ENCODE results near the gene SH3PXD2A.

Gene SH3PXD2A

GRCh38 chr10:103584216-103585010 is 271.0 kb downstream of the SH3PXD2A start:
- FAIRE-seq = no peak
- DNase-seq (ENCODE audit: extremely low spot score, insufficient read length, low read depth) = no peak

DNA sequence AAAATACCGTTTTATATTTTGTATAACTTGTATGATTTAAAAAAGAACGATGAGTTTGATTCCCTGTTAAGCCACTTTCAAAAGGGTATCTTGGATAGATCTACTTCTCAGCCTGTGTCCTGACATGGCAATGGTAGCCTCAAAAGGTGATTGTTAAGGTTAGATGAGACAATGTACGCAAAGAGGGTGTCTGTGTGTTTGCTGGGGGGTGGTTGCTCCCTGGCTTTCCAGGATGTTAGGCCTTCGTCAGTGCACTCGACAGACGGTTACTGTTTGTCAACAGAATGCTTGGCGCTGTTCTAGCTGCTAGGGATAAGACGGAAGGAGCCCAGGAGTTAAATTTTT is 271.5 kb downstream of the SH3PXD2A start:
- no peak for FAIRE-seq
- DNase-seq (ENCODE audit: extremely low spot score, insufficient read length, low read depth) = no peak

DNA sequence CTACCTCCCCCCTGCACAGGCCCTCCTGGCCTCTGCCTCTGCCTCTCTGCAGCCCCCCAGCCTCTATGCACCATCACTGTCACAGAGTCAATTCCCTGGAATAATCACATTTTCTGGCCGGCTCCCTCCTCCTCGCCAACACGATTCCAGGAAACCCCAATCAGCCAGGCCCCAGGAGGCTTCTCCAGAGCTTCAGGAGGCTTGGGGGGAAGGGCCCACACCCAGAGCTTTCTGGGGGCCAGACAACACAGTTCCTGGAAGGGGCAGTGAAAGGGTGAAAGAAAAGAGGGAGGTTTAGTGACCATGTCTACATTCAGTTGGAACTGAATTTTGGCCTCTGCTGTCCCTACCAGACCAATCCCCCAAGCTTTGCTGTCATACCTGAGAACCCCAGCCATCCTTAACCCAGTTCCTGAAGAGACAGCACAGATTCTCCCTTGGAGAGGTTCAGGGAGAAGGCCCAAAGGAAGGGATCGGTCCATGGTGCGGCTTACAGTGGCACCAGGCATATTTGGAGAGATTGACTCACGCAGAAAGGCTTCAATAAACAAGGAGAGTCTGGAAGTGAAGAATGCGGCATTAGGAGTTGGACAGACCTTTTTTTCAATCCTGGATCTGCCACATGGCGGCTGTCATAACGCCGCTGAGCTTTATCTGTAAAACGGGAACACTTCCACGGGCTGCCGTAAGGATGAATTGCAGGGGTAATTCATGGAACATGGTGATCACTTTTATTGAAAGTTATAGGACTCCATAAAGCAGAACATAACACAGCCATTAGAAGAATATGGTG is 272.8 kb downstream of the SH3PXD2A start:
- FAIRE-seq = no peak
- no peak for DNase-seq (ENCODE audit: extremely low spot score, insufficient read length, low read depth)

DNA sequence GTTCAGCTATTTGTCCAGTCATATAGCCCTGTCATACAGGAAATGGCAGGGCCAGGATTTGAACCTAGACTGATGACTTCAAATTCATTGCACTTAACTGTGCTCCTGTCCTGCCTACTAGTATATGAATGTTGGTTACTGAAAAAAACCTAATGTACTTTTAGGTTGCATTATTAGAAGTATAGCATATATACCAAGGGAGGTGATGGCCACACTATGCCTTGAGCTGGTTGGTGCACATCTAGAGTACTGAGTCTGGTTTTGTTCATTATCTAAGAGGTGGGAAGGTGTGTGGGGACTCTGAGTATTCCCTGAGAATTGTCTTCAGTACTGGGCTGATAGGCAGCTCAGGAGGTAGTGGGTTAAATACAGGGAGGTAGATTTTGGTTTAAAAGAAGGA is 273.9 kb downstream of the SH3PXD2A start:
- DNase-seq (ENCODE audit: extremely low spot score, insufficient read length, low read depth) (no peak), FAIRE-seq (no peak)

GRCh38 chr10:103580430-103580829 is 274.9 kb downstream of the SH3PXD2A start:
- no peak for FAIRE-seq
- no peak for DNase-seq (ENCODE audit: extremely low spot score, insufficient read length, low read depth)

DNA sequence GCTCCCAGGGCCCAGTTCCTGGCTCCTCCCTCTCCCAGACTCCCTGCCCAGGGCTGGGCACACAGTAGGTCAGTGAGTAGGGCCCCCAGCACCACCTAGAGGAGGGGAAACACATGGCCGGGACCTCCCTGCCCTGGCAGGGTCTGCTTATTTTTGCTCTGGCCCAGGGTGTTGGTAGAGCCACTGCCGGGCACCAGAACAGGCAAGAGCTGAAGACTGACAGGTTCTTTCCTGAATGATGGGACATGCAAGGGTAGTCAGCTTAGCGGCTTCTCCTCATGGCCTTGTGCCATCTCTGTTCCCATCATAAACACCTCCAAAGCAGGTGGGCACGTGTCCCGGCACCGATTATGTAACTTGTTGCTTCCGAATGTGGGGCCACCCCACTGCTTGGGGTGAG is 275.4 kb downstream of the SH3PXD2A start:
- DNase-seq (ENCODE audit: extremely low spot score, insufficient read length, low read depth) (no peak), FAIRE-seq (no peak)

GRCh38 chr10:103578782-103579382 is 276.5 kb downstream of the SH3PXD2A start:
- FAIRE-seq (peak; percentile 53), DNase-seq (ENCODE audit: extremely low spot score, insufficient read length, low read depth) (no peak)

- DNase-seq (ENCODE audit: extremely low spot score, insufficient read length, low read depth) = no peak
- FAIRE-seq = no peak
Measured at GRCh38 chr10:103576862-103577261, 278.5 kb downstream of the SH3PXD2A start.

DNA sequence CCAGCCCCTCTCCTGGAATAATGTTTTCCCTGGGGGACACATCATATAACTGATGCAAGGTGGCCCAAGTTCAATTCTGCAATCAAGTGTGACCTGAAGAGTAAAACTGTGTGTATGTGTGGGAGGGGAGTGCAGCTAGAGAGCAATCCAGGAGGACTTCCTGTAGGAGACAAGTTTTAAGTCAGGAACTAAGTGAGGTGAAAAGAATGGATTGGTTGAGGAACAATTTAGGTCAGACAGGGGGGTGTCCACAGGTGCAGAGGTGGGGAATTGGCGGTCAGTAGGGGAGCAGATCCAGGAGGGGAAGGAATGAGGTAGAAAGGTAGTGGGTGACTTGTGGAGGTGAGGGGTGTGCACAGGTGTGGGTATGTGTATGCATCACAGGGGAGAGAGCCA is 279.3 kb downstream of the SH3PXD2A start:
- DNase-seq (ENCODE audit: extremely low spot score, insufficient read length, low read depth) = no peak
- no peak for FAIRE-seq

DNA sequence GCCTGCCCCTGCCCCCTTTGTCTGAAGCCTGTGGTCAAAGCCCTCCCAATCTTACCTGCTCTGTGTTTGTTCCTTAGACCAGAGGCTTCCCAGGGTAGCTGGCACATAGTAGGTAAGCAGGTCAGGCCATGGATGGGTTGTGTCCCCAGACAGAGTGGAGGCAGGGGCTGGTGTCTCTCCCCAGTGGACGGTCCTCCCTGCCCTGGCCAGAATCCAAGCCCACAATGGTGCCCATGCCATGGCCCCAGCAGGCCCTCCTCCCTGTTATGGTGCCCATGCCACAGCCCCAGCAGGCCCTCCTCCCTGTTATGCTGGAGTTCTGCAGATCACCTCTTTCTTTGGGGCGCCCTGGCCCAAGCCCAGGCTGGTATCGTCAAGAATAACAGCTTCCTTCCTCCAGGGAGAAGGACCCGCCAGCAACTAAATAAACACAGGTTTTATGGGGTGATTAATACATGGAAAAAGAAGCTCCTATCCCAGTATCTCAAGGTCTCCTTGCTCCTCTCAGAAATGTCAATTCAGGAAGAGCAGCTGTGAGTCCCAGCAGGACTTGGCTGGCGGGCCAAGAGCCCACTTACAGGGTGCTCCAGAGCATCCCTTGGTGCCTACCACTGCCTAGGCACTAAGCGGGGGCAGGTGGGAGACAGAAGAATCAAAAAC is 279.8 kb downstream of the SH3PXD2A start:
- DNase-seq (ENCODE audit: extremely low spot score, insufficient read length, low read depth) (no peak), FAIRE-seq (no peak)

DNA sequence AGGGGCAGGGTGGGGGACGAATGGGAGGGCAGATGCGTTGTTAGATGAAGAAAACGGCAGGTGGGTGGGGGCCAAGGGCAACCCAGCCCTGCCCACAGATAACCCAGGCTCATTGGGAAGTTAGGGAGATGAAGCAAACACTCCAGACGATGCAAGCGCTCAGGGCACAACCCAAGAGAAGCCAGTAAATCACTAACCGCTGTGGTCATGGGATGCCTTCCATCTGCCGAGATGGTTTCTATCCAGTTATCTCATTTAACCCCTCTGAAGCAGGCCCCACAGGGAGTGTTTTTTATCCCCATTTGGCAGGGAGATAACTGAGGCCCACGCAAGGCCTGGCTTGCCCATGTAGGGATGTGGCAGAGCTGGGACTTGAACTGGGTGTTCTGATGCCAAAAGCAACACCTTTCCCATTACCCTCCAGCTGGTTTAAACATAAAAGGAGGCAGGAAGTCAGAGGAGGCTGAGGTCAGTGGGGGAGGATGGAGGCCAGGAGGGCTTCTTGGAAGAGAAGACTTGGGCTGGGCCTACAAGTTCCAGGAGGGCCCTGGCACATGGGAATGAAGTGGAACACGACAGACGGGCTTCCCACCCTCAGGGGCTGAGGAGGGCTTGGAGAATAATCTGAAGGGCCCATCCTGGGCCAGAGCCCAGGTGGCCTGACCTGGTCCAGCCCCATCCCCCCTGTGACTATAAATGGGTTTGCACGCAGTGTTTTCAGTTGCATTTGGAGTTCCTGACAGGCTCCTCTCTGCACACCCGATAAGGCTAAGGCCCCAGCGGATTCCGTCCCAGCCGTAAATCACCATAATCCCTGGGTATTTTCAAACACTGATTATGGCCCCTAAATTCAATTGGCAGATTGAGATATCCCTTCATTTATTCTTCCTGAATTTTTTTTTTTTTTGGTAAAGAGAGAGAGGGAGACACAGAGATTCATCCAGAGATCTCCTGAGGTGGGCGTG is 281.0 kb downstream of the SH3PXD2A start:
- no peak for DNase-seq (ENCODE audit: extremely low spot score, insufficient read length, low read depth)
- FAIRE-seq = no peak

DNA sequence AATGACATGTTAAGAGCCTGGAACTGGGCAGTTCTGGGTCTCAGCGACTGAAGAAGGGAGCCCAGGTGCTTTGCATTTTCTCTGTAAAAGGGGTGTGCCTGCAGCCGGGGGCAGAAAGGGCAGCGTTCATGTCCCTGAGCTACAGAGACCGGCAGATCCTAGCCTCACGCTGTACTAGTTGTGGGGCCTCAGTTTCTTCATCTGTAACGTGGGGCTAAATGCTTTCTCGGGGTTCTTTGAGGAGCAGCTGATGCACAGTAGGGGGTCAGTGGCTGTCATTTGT is 282.2 kb downstream of the SH3PXD2A start:
- FAIRE-seq (no peak), DNase-seq (ENCODE audit: extremely low spot score, insufficient read length, low read depth) (no peak)

- DNase-seq (ENCODE audit: extremely low spot score, insufficient read length, low read depth) (no peak), FAIRE-seq (no peak)
Measured at GRCh38 chr10:103572347-103573204, 282.8 kb downstream of the SH3PXD2A start.

- DNase-seq (ENCODE audit: extremely low spot score, insufficient read length, low read depth) (no peak), FAIRE-seq (no peak)
Measured at GRCh38 chr10:103571656-103571975, 283.8 kb downstream of the SH3PXD2A start.

GRCh38 chr10:103570844-103571655 is 284.3 kb downstream of the SH3PXD2A start:
- DNase-seq (ENCODE audit: extremely low spot score, insufficient read length, low read depth) (no peak), FAIRE-seq (no peak)

DNA sequence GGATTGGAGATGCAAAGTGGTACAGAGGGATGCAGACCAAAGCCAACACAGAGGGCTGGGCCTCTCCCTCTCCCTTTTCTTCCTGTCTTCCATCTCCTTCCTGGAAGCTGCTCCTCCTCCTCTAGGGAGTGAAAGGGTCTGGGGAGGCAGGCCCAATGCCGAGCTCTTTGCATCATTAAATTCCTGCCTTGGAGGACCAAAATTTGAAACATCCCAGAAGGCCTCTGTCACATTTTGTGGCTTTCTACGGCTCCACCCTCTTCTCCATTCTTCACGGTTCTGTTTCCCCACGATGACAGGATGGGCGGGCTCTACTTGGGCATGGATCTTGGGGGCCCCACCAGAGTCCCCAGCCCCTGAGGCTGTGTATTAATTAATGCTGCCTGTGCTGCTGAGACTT is 285.5 kb downstream of the SH3PXD2A start:
- no peak for DNase-seq (ENCODE audit: extremely low spot score, insufficient read length, low read depth)
- no peak for FAIRE-seq

DNA sequence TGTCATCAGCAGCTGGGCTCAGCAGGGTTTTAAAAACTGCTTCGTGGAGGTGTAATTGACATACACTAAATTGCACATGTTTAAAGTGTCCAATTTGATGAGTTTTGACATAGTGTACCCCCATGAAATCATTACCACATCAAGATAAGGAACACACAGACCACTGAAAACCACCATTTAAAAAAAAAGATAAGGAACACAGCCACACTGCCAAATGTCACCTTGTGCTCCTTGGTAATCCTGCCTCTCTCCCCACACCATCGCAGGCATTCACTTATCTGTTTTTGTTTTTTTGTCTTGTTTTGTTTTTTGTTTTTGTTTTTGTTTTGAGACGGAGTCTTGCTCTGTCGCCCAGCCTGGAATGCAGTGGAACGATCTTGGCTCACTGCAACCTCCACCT is 286.9 kb downstream of the SH3PXD2A start:
- DNase-seq (ENCODE audit: extremely low spot score, insufficient read length, low read depth) (no peak), FAIRE-seq (no peak)

- FAIRE-seq = no peak
- no peak for DNase-seq (ENCODE audit: extremely low spot score, insufficient read length, low read depth)
Measured at GRCh38 chr10:103566536-103566935, 288.8 kb downstream of the SH3PXD2A start.

Measured in GM18507 (cell line).